ENCODE results near the gene MEIS2.

Gene MEIS2

DNA sequence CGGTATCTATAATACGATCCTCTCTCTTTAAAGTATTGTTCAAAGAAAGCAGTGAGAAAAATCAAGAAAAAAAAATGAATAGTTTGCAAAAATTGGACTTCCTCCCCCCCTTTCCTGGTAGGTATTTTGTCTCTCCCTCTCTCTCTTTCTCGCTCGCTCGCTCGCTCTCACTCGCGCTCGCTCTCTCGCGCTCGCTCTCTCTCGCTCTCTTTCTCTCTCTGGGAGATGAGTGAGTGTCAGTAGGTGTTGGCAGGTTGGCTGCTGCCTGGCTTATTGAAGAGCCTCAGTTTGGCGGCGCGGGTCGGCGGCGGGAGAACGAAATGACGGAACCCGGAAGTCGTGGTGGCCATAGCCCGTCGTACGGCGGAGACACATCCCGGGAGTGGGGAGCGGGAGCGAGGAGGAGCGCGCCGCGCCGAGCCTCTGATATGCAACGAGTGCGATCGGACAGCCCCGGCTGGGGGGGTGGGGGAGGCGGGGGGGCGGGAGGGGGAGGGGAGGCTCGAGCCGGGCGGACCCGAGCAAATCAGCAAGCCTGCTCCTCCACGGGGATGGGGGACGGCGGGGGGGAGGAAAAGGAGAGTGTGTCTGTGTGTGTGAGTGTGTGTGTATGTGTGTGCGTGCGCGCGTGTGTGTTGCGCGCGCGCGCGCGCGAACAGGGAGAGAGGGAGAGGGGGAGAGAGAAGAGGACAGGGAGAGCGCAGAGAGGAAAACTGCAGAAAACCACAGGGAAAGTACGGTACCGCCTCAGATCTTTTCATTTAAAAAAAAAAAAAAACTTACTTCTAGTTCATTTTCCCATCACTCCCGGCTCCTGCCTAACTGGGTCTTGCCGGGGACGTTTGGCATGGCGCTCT, at the start of gene MEIS2:
TSS of gene MEIS2 (minus strand) at position 441 of the 857 bp plus-strand sequence. CDS start 1,083 bp downstream, outside the sequence.
- intact Hi-C loops (cut with DNase I) = loop anchor here (10.0 kb wide), 1 partner anchor 516 kb away; no protein-coding TSS in a partner anchor
- peak; percentile 77 to 98 (median 88) for DNase-seq

DNA sequence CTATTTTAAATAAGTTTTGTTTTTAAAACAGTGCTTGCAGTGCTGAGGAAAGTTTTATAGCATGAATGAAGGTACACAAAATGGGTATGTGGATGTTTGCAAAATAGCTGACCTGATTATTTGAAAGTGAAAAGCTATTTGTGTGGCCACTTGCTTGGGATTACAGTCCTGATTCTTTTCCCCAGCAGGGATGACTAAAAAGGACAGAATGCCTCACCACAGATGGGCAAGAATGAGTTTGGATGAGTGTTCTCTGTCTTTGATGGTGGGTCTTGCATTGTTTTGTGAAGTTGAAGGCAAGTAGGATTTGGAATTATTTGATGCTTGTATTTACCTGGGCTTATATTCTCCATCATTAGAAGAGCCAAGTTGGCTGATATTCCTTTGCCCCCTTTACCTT, 48.8 kb upstream of the MEIS2 start:
- no peak for DNase-seq
- intact Hi-C loops (cut with DNase I) = no loop called here

DNA sequence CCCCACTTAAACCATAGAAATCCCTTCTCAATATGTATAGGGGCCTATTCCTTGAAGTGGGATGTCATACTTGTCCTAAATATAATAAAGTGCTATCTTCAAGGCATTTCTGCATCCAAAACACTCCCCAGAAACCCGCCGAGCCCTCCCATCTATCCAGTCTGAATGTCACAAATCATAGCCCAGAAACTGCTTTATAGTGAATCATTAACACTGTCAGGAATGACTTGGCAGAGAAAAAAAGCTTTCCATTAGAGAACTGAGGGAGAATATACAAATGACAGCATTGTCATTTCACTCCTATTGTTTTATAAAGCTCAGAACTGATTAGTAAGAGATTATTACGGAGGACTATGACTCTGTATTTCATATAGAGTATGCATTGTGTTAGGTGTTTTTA, 48.4 kb upstream of the MEIS2 start:
- no peak for DNase-seq
- intact Hi-C loops (cut with DNase I) = no loop called here

DNA sequence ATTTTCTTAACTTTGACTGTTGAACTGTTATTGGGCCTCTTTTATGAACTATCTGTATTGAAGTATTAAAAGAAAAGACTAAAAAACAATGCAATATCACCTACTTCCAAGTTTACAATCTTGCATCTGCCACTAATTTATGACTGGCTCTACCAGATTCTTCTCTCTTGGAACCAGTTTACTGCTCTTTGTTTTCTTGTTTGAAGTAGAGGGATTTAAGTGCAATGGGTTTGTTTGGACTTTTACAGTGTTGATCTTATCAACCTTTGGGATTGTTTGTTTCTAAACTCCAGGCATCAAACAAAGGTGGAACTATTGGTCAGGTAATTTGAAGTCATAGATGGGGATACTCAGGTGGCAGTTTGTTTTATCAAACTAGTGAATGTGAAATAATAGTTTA, 43.0 kb upstream of the MEIS2 start:
- DNase-seq = no peak
- intact Hi-C loops (cut with DNase I) = no loop called here

DNA sequence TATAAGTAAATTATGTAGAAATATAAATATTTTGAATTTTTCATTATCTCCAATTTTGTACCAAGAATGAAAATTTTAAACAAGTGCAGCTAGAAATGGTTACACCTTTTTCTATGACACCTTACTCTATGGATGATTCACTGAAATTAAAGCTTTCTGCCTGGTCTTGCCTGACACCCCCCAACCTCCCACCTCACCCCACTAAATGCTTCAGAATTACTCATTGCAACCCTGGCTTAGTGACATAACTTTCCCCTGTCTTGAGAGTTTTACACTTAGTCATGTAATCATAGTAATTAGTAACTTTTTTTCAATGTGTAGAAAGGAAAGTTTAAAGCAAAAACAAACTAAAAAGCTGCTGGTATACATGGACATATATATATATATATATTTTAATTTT, 42.0 kb upstream of the MEIS2 start:
- intact Hi-C loops (cut with DNase I) = no loop called here
- DNase-seq = no peak

DNA sequence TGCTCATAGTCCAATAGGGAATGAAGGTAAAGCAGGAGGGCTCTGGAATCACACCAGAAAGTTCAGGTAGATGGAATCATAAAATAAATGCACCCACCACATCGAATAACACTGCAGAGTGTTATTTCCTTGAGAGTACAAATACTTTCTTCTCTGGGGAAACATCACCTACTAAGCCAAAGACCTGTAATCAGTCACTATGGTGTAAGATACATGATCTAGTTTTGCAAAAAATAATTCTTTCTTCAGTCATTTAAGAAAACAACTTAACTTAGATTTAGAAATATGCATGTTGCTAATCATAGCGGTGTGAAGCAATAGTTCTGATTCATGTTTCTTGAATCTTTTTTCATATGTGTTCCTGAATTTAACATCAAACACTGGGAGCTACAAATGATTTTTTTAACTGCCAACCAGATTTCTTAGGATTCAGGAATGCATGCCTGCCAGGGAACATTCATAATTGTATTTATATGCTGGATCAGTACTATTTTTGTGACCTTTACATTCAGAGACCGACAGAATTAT, 40.2 kb upstream of the MEIS2 start:
- no peak for DNase-seq
- intact Hi-C loops (cut with DNase I) = no loop called here

DNA sequence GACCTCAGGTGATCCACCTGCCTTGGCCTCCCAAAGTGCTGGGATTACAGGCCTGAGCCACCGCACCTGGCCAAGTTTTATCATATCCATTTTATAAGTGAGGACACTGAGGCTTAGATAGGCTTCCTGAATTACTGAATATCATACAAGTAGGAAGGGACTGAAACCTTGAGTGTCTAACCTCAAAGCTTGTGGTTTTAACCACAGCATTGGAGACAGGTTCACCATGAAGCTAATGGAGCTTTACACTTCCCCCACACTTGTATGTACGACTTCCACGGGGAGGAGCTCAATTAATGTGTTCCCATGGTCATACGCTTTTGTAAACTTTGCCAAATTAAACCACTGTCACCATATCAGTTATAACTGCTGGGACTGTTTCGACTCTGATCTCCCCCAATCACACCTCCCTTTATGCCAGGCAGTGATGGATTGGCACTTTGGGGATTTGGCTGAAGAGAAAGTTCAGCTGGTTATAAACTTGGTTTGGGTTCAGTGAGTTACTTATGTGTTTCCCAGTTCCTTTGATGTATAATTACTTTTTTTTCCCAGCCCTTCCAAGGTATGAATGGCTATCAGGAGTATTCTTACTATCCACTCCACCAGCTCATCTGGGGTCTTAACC, 38.4 kb upstream of the MEIS2 start:
- no peak for DNase-seq
- intact Hi-C loops (cut with DNase I) = loop anchor here (10.0 kb wide), 1 partner anchor 1624 kb away; no protein-coding TSS in a partner anchor

DNA sequence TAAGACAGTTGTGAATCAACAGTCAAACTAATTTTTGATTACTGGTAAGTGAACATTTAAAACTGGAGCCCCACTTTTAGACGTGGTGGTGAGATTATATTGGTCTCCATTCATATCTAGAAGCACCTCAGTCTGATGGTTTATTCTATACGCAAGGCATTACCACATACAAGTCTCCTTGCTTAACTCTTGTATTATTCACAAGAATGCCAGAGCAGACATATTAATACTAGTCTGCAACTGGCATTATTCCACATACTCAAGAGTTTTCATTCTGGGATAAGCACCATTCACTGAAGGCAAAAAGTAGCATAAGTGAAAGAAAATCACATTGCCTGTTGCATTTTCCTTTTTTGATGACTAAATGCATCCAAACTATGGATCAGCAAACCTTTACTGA, 36.9 kb upstream of the MEIS2 start:
- intact Hi-C loops (cut with DNase I) = loop anchor here (10.0 kb wide), 1 partner anchor 1622 kb away; no protein-coding TSS in a partner anchor
- no peak for DNase-seq

DNA sequence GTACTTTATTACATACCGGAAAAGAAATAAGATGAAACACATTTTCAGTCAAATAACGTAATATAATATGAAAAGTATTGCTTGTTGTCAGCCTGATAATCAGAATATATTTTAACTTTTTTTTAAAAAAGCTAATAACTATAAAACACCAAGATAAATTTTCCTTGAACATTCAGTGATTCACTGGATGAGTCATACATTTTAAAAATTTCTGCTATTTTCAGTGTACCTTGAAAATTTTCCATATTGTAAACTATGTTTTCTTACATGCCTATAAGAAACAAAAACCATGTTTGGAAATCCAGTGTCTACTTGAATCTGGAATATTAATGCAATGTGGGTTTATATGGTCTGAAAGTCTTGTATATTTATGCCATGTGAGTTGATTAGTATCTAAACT, 36.3 kb upstream of the MEIS2 start:
- DNase-seq = no peak
- intact Hi-C loops (cut with DNase I) = loop anchor here (10.0 kb wide), 1 partner anchor 1622 kb away; no protein-coding TSS in a partner anchor

DNA sequence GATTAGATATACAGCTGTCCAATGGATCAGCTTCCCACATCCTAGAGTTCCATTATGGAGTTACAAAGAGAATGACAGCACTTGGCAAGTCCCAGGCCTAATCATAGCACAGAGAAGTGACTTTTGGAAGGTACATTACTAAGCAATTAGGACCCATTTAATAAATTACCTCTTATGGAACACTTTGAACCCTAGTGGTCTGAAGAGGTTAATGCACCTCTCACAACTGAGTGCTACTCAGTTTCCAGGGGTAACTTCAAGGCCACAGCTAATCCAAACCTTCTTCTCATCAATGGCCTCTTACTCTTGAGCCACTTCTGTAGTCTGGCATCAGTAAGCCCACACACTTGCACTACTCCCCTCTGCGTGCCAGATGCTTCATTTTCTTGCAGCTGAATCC, 34.9 kb upstream of the MEIS2 start:
- no peak for DNase-seq
- intact Hi-C loops (cut with DNase I) = loop anchor here (2.0 to 10.0 kb wide), 2 partner anchors 252 to 1620 kb away; no protein-coding TSS in a partner anchor

DNA sequence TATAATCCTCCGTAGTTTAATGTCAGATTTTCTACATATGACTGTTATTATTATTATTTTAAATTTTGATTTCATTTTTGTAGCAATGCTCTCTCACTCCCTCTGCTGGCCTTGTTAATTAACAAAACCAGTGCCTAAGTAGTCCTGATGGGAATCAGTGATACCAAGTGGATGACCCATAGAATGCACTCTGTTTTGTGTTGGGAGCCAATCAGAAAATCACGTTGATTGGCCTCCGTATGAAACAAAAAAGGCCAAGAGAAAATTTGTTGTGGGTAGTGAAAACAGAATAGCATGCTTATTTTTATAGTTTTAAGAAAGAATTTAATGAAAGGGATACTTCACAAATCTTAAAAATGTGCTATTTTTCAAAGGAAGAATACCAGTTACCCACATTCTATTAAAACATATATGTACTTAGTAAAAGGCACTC, 34.4 kb upstream of the MEIS2 start:
- DNase-seq = no peak
- intact Hi-C loops (cut with DNase I) = loop anchor here (1.0 to 10.0 kb wide), 3 partner anchors 252 to 1620 kb away; no protein-coding TSS in a partner anchor

DNA sequence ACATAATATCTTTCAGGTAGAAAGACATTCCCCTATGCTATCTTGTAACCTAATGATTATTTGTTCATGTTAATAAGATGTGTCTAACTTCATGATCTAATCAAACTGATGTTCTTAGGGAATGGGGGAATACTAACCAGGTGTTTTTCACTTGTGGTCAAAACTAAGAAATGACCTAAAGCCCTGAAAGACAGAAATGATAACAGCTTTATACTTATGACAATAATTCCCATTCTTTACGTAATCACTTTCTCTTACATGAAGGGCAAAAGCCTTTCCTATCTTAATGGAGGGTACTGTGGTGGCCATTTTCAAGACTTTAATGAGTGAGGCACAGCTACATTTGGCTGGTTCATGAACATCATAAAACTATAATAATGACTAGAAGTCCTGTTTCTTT, 33.9 kb upstream of the MEIS2 start:
- no peak for DNase-seq
- intact Hi-C loops (cut with DNase I) = loop anchor here (1.0 to 10.0 kb wide), 3 partner anchors 251 to 1619 kb away; no protein-coding TSS in a partner anchor

DNA sequence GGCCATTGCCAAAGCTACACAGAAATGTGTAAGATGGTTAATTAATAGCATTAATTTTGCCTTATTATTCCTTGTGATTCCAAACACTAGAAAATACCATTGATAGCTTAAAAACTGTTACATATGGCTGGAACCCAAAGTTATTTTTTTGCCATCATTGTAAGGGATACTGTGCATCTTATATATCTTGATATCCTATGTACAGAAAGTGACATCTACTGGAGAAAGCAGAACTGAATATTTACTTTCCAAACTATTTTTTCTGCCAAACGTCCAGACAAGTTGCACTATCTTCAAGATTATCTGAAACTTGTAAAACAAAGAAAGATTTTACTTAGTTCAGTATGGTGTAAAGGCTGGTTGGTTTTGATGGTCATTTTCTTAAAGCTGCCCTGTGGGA, 33.3 kb upstream of the MEIS2 start:
- DNase-seq = no peak
- intact Hi-C loops (cut with DNase I) = loop anchor here (1.0 to 10.0 kb wide), 3 partner anchors 251 to 1619 kb away; no protein-coding TSS in a partner anchor

DNA sequence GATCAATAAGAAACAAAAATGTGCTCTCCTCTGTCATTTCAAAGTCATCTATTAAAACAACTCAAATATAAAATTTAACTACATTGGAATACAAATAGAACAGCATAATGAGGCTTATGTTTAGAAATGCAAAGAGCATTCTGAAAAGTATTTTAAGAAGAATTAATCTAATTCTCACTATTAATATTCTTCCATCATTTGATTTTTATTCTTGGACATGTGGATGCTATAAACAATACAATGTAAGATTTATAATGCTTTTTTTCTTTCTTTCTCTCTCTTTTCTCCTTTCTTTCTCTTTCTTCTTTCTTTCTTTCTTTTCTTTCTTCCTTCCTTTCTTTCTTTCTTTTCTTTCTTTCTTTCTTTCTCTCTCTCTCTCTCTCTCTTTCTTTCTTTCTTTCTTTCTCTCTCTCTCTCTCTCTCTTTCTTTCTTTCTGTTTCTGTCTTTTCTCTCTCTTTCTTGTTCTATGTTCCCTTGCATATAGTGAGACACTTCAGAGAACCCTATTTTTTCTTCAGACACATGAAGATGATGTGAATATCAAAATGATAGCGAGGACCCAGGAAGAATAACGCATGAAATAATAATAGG, 32.6 kb upstream of the MEIS2 start:
- intact Hi-C loops (cut with DNase I) = loop anchor here (10.0 kb wide), 1 partner anchor 1618 kb away; no protein-coding TSS in a partner anchor
- no peak for DNase-seq

DNA sequence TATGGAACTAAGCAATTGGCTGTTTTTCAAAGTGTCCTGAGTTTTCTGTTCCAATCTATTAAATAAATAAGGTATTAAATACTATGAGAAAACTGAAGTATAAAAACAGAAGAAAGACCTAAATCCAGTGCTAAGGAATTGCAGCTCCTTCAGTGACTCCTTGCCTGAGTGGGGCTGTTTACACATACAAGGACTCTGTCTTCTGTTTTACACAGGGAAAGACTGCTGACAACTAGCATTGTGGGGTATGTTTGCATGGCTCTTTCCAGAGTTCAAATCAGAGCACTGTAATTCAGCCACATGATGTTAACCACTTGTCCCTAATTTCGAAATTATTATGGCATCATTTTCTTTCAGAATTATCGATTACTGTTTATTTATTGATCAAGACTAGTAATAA, 31.3 kb upstream of the MEIS2 start:
- intact Hi-C loops (cut with DNase I) = loop anchor here (10.0 kb wide), 1 partner anchor 1617 kb away; no protein-coding TSS in a partner anchor

DNA sequence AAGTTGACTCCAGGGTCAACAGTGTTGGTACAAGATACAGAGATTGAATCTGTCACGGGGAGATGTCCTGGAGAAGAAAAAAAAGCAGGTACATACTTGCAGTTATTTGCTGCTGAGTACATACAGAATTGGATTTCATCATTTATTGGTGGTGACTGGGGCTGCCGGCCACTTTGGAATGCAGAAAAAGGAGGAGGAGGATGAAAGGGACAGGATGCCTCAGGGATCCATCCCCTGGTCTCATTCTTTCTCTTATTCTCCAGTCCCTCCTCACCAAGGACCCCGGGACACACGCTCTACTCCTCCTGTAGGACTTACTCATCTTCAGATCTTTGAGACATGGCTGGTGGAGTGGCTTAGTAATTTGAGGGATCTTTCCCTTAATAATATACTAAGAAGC, 30.0 kb upstream of the MEIS2 start:
- no peak for DNase-seq

More for the DNA sequence above, 31.3 kb upstream of the MEIS2 start:
- DNase-seq = no peak

DNA sequence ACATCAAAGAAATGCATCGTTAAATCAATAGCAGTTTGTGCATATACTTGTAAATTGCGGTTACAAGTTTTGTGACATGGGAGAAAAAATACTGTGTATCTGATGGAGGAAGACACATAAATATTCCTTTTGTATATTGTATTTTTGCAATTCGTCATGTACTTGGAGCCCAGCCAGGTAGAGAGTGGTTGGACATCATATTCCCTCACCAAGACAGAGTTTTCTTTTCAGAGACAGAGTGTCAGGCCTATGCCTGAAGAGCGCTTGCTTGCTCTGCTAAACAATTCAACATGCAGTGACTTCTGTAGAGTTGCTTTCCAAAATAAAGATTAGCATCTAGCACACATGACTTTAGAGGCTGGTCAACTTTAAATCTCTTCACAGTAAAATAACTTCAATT, 24.8 kb upstream of the MEIS2 start:
- intact Hi-C loops (cut with DNase I) = no loop called here
- DNase-seq = no peak

More for the DNA sequence above, 30.0 kb upstream of the MEIS2 start:
- intact Hi-C loops (cut with DNase I) = loop anchor here (10.0 kb wide), 1 partner anchor 1616 kb away; no protein-coding TSS in a partner anchor

DNA sequence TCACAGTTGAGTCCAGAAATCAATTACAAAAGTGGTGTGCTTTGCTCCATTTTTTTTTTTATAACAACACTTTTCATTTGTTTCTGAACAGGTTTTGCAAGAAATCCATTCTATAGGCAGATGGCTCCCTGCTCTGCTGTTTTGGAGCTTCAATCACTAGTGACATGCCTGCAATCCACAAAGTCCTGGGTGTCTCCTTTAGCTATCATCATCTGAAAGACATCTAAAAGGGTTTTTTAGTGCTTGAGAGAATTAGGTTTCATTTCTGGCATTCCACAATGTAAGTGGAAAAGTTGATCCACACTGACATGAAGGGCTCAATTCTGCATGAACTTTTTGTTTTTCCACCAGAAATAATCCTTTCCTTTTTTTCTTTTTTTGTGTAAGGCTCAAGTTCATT, 24.0 kb upstream of the MEIS2 start:
- intact Hi-C loops (cut with DNase I) = no loop called here
- DNase-seq = no peak

DNA sequence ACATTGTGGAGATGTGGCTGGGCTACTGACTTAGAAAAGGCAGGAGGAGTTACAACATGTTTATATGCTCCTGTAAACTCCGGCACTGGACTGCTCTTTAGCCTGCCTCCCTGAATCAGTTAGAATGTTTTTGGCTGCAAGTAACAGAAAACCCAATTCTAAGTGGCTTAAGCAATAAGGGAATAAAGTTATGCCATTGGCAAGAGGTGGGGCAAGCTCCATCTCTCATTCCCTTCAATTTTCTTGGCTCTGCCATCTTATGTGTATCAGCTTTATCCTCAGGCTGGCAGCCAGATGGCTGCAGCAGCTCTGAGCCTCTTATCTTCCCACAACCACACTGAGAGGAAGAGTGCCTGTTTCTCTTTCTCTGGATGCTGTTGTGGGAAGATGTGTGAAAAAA, 22.4 kb upstream of the MEIS2 start:
- no peak for DNase-seq
- intact Hi-C loops (cut with DNase I) = no loop called here

DNA sequence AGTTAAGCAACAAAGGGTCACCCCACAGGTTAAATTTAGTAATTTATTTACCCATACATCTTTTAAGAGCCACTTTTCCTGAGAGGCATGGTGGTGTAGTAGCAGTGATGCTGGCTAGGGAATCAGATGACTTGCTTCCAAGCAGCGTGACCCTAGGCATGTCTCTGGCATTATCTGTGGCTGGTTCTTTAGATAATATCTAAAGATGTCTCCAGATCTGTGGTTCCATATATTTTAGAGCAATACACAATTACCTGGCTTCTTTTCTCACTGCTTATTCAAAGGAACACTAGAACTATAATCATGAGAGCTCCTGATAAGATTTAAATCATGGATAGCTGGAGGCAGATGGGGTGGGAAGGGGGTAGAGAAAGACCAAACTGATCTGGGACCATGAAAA, 21.1 kb upstream of the MEIS2 start:
- no peak for DNase-seq
- intact Hi-C loops (cut with DNase I) = no loop called here

DNA sequence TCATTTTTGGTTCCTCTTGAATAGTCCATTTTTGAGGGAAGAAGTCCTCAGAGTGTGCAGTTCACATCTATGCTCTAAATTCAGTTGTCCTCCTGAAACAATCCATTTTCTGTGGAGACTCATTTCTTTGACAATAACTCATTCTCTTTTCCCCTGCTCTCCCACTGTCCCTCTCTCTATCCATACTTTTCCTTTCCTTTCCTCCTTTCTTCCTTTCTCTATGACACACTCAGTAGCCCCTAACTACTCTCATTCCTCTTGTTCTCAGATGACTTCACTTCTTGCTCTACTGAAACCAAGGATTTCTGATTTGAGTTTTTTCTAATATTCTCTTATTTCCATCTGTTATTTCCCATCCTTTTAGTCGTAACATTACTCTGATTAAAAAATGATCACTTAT, 16.7 kb upstream of the MEIS2 start:
- intact Hi-C loops (cut with DNase I) = no loop called here
- no peak for DNase-seq
